HEK293 (cell line): ENCODE results near the gene ABHD14A.

Source experiments
- KLF10 ChIP-seq: fragments of 450-650 bp; IDR thresholded peaks from 2 replicates; pipeline ENCODE4 v1.5.1; 2018; ENCODE audit warnings: missing biosample characterization, mild to moderate bottlenecking, missing genetic modification characterization
- ZFP41 ChIP-seq: fragments of 450-650 bp; formaldehyde crosslinking; IDR thresholded peaks from 2 replicates; pipeline ENCODE4 v1.5.1; 2016; ENCODE audit warnings: missing biosample characterization, missing genetic modification characterization, borderline replicate concordance
- ZNF146 ChIP-seq: fragments of 450-650 bp; formaldehyde crosslinking; IDR thresholded peaks from 2 replicates; pipeline ENCODE4 v1.5.1; 2016; ENCODE audit warnings: missing biosample characterization, missing genetic modification characterization
- ZNF274 ChIP-seq, 2 experiments: fragments of 200-500 bp in 1 of 2; fragments of 450-650 bp in 1 of 2; sonication (Bioruptor generic) in 1 of 2; formaldehyde crosslinking in 1 of 2; IDR thresholded peaks; 2 replicates each; pipeline versions ENCODE4 v1.5.1 to v1.6.1; 2014 to 2016; ENCODE audit warnings: borderline replicate concordance in 1 of 2, inconsistent platforms in 1 of 2, low read length in 1 of 2, missing biosample characterization in 1 of 2, missing genetic modification characterization in 1 of 2
- ZNF785 ChIP-seq: fragments of 450-650 bp; formaldehyde crosslinking; IDR thresholded peaks from 2 replicates; pipeline ENCODE4 v1.5.1; 2016; ENCODE audit warnings: missing biosample characterization, missing genetic modification characterization
- TF ChIP-seq, protein P1 (sequence below): fragments of 450-650 bp; formaldehyde crosslinking; IDR thresholded peaks from 2 replicates; pipeline ENCODE4 v1.5.1; 2016; ENCODE audit warnings: missing biosample characterization, missing genetic modification characterization
- TF ChIP-seq, protein P2 (sequence below): fragments of 450-650 bp; formaldehyde crosslinking; IDR thresholded peaks from 2 replicates; pipeline ENCODE4 v1.5.1; 2016; ENCODE audit warnings: missing biosample characterization, missing genetic modification characterization
- TF ChIP-seq, protein P3 (sequence below): IDR thresholded peaks from 2 replicates; pipeline ENCODE4 v1.6.1; 2011; ENCODE audit warnings: mild to moderate bottlenecking, low read depth, low read length, borderline replicate concordance
- TF ChIP-seq, protein P4 (sequence below): fragments of 450-650 bp; formaldehyde crosslinking; IDR thresholded peaks from 2 replicates; pipeline ENCODE4 v1.5.1; 2016; ENCODE audit warnings: missing biosample characterization, missing genetic modification characterization
- TF ChIP-seq, protein P5 (sequence below): fragments of 450-650 bp; formaldehyde crosslinking; conservative IDR thresholded peaks from 2 replicates; pipeline ENCODE4 v1.5.1; 2016; ENCODE audit warnings: low read depth, missing biosample characterization, missing genetic modification characterization

DNA sequence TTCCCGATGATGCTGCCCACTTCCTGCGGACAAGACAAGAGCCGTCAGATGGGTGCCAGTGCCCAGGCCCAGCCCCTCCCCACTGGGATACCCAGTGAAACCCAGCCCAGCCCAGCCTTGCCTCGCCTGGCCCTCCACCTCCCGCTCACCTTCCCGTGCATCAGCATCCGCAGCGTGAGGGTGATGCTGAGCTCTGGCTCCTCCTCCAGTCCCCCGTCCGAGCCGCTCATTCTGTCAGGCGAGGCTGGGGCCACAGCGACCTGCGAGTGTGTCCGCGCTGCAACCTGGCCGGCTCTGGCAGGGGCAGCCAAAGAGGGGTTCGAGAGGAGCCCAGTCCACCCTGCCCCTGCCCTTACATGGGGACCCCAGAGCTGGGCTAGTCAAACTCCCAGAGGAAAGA lies 13.9 kb upstream of the ABHD14A start:
- TF ChIP-seq, protein P1, sequence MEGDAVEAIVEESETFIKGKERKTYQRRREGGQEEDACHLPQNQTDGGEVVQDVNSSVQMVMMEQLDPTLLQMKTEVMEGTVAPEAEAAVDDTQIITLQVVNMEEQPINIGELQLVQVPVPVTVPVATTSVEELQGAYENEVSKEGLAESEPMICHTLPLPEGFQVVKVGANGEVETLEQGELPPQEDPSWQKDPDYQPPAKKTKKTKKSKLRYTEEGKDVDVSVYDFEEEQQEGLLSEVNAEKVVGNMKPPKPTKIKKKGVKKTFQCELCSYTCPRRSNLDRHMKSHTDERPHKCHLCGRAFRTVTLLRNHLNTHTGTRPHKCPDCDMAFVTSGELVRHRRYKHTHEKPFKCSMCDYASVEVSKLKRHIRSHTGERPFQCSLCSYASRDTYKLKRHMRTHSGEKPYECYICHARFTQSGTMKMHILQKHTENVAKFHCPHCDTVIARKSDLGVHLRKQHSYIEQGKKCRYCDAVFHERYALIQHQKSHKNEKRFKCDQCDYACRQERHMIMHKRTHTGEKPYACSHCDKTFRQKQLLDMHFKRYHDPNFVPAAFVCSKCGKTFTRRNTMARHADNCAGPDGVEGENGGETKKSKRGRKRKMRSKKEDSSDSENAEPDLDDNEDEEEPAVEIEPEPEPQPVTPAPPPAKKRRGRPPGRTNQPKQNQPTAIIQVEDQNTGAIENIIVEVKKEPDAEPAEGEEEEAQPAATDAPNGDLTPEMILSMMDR (tag by site-specific recombination): no peak
- TF ChIP-seq, protein P2, sequence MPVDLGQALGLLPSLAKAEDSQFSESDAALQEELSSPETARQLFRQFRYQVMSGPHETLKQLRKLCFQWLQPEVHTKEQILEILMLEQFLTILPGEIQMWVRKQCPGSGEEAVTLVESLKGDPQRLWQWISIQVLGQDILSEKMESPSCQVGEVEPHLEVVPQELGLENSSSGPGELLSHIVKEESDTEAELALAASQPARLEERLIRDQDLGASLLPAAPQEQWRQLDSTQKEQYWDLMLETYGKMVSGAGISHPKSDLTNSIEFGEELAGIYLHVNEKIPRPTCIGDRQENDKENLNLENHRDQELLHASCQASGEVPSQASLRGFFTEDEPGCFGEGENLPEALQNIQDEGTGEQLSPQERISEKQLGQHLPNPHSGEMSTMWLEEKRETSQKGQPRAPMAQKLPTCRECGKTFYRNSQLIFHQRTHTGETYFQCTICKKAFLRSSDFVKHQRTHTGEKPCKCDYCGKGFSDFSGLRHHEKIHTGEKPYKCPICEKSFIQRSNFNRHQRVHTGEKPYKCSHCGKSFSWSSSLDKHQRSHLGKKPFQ (tag by site-specific recombination): no peak
- TF ChIP-seq, protein P3, sequence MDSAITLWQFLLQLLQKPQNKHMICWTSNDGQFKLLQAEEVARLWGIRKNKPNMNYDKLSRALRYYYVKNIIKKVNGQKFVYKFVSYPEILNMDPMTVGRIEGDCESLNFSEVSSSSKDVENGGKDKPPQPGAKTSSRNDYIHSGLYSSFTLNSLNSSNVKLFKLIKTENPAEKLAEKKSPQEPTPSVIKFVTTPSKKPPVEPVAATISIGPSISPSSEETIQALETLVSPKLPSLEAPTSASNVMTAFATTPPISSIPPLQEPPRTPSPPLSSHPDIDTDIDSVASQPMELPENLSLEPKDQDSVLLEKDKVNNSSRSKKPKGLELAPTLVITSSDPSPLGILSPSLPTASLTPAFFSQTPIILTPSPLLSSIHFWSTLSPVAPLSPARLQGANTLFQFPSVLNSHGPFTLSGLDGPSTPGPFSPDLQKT: no peak
- TF ChIP-seq ZNF274 (IDR thresholded peaks at IDR 0.05; ENCODE audit: low read length) (no peak), ZNF274 (tag by site-specific recombination; IDR thresholded peaks at IDR 0.05; ENCODE audit: borderline replicate concordance) (no peak), ZNF785 (tag by site-specific recombination) (no peak), ZNF146 (tag by site-specific recombination) (no peak), KLF10 (tag by site-specific recombination) (no peak), ZFP41 (tag by site-specific recombination) (no peak)
- TF ChIP-seq, protein P4, sequence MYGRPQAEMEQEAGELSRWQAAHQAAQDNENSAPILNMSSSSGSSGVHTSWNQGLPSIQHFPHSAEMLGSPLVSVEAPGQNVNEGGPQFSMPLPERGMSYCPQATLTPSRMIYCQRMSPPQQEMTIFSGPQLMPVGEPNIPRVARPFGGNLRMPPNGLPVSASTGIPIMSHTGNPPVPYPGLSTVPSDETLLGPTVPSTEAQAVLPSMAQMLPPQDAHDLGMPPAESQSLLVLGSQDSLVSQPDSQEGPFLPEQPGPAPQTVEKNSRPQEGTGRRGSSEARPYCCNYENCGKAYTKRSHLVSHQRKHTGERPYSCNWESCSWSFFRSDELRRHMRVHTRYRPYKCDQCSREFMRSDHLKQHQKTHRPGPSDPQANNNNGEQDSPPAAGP (tag by site-specific recombination): no peak
- TF ChIP-seq, protein P5, sequence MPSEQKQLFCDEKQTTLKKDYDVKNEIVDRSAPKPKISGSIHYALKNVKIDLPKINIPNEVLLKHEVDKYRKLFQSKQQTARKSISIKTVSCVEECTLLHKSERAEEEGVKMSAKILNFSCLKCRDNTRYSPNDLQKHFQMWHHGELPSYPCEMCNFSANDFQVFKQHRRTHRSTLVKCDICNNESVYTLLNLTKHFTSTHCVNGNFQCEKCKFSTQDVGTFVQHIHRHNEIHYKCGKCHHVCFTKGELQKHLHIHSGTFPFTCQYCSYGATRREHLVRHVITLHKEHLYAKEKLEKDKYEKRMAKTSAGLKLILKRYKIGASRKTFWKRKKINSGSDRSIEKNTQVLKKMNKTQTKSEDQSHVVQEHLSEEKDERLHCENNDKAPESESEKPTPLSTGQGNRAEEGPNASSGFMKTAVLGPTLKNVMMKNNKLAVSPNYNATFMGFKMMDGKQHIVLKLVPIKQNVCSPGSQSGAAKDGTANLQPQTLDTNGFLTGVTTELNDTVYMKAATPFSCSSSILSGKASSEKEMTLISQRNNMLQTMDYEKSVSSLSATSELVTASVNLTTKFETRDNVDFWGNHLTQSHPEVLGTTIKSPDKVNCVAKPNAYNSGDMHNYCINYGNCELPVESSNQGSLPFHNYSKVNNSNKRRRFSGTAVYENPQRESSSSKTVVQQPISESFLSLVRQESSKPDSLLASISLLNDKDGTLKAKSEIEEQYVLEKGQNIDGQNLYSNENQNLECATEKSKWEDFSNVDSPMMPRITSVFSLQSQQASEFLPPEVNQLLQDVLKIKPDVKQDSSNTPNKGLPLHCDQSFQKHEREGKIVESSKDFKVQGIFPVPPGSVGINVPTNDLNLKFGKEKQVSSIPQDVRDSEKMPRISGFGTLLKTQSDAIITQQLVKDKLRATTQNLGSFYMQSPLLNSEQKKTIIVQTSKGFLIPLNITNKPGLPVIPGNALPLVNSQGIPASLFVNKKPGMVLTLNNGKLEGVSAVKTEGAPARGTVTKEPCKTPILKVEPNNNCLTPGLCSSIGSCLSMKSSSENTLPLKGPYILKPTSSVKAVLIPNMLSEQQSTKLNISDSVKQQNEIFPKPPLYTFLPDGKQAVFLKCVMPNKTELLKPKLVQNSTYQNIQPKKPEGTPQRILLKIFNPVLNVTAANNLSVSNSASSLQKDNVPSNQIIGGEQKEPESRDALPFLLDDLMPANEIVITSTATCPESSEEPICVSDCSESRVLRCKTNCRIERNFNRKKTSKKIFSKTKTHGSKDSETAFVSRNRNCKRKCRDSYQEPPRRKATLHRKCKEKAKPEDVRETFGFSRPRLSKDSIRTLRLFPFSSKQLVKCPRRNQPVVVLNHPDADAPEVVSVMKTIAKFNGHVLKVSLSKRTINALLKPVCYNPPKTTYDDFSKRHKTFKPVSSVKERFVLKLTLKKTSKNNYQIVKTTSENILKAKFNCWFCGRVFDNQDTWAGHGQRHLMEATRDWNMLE (tag by site-specific recombination): no peak
